ENCODE measurements around the gene SIRPB1. TPM values are rescaled to one million over a fixed set of nuclear protein-coding genes. Genes with fewer than 3 reads are reported as not detected.

SIRPB1 gene
- total RNA-seq: 1 to 10 TPM; 6.5 to 9.6 TPM

DNA sequence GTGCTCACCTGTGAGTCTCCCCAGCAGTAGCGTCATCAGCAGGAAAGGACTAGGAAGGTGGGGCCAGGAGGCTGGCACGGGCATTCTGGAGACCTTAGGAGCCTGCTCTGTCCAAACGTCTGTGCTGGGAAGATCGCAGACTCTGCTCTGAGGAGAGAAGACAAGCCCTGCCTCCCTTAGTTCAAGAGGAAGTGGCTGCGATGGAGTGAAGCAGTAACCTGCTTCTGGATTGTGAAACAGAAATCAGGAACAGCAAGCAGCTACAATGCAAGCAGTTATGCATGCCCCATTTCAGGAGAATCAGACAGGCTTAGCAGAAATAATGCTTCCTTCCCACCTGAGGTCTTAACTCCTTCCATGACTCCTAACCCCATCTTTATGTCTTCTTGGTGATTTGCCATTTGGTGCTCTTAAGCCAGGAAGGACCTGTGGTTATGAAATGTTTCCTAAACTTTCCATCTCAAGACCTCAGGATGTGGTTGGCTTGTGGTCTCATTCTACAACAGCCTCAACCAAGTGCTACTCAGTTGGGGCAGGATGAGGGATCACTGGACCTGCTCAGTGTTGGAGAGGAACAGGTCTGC is at the start of gene SIRPB1:
Gene SIRPB1, minus strand, starts transcription at position 149 of the 584 bp plus-strand sequence. Its CDS starts 65 bp downstream, at position 84.
- Mint-ChIP-seq H3K36me3 (peaks cover 52% of the 10 kb centered on the region), H3K4me1 (peaks cover 51% of the 10 kb centered on the region), H3K27me3 (no peaks in the 10 kb centered on the region), H3K27ac (peak within 1 kb of the TSS; percentile 76), H3K9me3 (peaks cover 5% of the 10 kb centered on the region), H3K4me3 (peak within 1 kb of the TSS; percentile 38)
- ATAC-seq (ENCODE audit: low read depth) (peak; percentile 71), DNase-seq (no peak)
- POLR2A ChIA-PET: interaction anchor here (0.7 to 1.4 kb wide), 2 partner anchors 10 to 57 kb away, joined by 3 to 4 read pairs; no protein-coding TSS in a partner anchor

DNA sequence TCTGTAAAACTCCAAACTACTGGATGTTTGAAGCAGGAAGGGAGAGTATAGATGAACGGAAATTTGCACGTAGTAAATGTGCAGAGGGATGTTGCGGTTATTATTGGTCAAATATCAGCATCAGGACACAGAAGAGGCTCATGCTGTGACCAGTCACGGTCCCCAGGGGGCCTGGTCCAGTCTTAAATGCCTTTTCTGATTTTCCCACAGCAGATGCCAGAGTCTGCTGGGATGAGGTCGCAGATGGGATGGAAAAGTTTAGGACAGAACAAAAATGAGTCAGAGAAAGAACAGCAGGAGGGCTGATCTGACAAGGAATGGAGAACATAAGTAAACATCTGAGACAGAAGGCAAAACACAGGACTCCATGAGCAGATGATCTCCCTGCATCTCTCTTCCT is 49.5 kb upstream of the SIRPB1 start:
- Mint-ChIP-seq H3K4me1 (peaks cover 79% of the 10 kb centered on the region), H3K27ac (peak overlapping the region; percentile 0), H3K27me3 (no peaks in the 10 kb centered on the region), H3K9me3 (no peaks in the 10 kb centered on the region), H3K4me3 (no peak overlapping the region), H3K36me3 (peaks cover 44% of the 10 kb centered on the region)
- ATAC-seq (ENCODE audit: low read depth) (no peak), DNase-seq (no peak)
- POLR2A ChIA-PET: interaction anchor here (1.3 to 1.5 kb wide), 2 partner anchors 14 to 16 kb away, joined by 4 to 6 read pairs; no protein-coding TSS in a partner anchor

DNA sequence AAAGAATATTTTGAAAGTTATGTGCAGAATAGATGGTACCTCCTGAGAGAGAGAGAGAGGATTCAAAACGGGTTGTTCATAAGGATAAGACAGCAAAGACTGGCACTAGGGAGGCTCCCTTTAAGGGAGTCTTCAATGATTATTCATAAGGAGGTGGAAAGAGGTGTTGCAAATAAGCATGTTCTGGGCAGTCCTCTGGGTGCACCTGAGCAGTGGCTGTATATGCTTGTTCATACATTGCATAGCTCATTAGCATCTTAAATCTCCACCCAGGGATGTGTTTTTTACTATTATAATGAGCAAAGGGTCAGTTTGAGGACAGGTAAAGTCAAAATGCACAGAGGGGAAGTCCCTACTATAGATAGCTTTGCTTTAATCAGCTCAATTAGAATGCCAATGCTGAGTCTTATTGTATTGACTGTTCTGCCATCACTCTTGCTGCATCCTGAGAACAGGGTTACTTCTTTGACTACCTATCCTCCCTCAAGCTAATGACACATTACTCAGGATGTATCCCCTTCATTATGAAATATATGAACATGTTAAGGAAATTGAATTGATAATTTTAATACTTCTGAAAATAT is 47.8 kb upstream of the SIRPB1 start:
- Mint-ChIP-seq H3K27me3 (no peaks in the 10 kb centered on the region), H3K4me1 (peaks cover 79% of the 10 kb centered on the region), H3K27ac (peak overlapping the region; percentile 74), H3K36me3 (peaks cover 49% of the 10 kb centered on the region), H3K9me3 (no peaks in the 10 kb centered on the region), H3K4me3 (peak overlapping the region; percentile 28)
- POLR2A ChIA-PET: interaction anchor here (1.9 to 3.6 kb wide), 3 partner anchors 9 to 17 kb away, joined by 6 to 21 read pairs (median 13); partner anchors contain the start of gene SIRPG
- ATAC-seq (ENCODE audit: low read depth) (no peak), DNase-seq (no peak)

DNA sequence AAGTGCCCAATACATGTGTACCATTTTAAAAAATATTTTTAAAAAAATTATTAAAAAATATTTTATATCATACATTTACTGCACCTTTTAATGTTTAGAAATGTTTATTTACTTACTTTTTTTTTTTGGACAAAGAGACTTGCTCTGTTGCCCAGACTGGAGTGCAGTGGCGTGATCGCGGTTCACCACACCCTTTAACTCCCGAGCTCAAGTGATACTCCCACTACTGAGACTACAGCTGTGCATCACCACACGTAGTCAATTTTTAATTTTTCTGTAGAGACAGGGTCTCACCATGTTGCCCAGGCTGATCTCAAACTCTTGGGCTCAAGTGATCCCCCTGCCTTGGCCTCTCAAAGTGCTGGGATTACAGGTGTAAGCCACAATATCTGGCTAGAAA is 47.0 kb upstream of the SIRPB1 start:
- peaks cover 46% of the 10 kb centered on the region for H3K36me3 Mint-ChIP-seq
- peaks cover 78% of the 10 kb centered on the region for H3K4me1 Mint-ChIP-seq
- peak overlapping the region; percentile 74 for H3K27ac Mint-ChIP-seq
- DNase-seq (no peak), ATAC-seq (ENCODE audit: low read depth) (no peak)
- POLR2A ChIA-PET: interaction anchor here (0.8 to 3.6 kb wide), 6 partner anchors 7 to 24 kb away, joined by 3 to 21 read pairs (median 10); partner anchors contain the start of gene SIRPG
- H3K27me3 Mint-ChIP-seq: no peaks in the 10 kb centered on the region
- no peak overlapping the region for H3K4me3 Mint-ChIP-seq
- H3K9me3 Mint-ChIP-seq: no peaks in the 10 kb centered on the region

DNA sequence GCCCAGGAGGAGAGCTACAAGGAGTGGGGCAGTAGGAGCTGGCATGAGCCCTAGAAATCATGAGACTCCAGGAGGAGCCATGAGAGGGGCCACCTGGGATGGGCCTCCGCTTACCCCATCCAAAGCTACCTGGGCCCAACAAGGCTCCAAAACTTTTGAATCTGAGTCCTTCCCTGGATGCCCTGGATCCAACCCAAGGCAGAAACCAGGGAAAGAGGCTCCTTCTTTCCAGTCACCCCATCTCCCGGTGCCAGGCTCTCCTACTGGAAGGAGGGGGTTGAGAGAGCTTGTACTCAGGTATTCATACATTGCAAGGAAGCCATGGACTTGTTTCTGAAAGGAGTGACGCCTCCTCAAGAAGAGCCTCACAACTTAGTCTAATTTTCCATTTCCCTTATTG is 45.5 kb upstream of the SIRPB1 start:
- Mint-ChIP-seq H3K4me1 (peaks cover 78% of the 10 kb centered on the region), H3K36me3 (peaks cover 38% of the 10 kb centered on the region), H3K27ac (peak overlapping the region; percentile 73), H3K27me3 (no peaks in the 10 kb centered on the region), H3K9me3 (no peaks in the 10 kb centered on the region), H3K4me3 (peak overlapping the region; percentile 71)
- ATAC-seq (ENCODE audit: low read depth): no peak
- POLR2A ChIA-PET: interaction anchor here (0.8 to 3.6 kb wide), 7 partner anchors 9 to 70 kb away, joined by 3 to 21 read pairs (median 13); partner anchors contain the start of gene SIRPG
- DNase-seq: no peak

DNA sequence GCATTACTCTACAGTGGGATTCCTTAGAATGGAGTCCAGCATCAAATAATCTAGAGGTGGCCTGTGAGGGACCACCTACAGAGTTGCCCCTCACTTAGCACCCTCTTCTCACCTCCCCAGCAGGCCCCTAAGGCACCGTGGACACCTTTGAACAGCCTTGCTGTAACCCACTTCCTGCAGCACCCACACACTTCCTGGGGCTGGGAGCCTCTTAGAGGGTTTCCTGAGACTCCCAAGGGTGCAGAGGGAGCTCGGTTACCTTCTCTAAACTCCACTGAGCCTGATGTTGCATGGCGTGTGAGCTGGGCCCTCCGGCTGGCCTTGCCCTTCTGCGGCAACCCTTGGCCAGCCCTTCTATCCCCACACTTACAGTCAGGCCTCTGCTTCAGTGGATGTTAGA is 45.1 kb upstream of the SIRPB1 start:
- no peaks in the 10 kb centered on the region for H3K9me3 Mint-ChIP-seq
- DNase-seq: peak; percentile 62
- peaks cover 77% of the 10 kb centered on the region for H3K4me1 Mint-ChIP-seq
- ATAC-seq (ENCODE audit: low read depth): peak; percentile 69
- peak overlapping the region; percentile 71 for H3K4me3 Mint-ChIP-seq
- H3K36me3 Mint-ChIP-seq: peaks cover 34% of the 10 kb centered on the region
- peak overlapping the region; percentile 73 for H3K27ac Mint-ChIP-seq
- POLR2A ChIA-PET: interaction anchor here (0.8 to 3.6 kb wide), 6 partner anchors 8 to 70 kb away, joined by 3 to 21 read pairs (median 12); partner anchors contain the start of gene SIRPG
- H3K27me3 Mint-ChIP-seq: no peaks in the 10 kb centered on the region

DNA sequence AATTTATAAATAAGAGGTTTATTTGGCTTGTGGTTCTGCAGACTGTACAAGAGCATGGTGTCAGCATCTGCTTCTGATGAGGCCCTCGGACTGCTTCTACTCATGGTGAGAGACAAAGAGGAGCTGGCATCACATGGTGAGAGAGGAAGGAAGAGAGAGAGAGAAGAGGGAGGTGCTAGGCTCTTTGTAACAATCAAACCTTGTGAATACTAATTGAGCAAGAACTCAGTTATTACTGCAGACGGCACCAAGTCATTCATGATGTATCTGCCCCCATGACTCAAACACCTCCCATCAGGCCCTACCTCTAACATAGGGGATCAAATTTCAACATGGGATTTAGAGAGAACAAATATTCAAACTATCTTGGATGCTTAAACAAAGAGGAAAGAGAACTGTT is 44.1 kb upstream of the SIRPB1 start:
- POLR2A ChIA-PET: interaction anchor here (1.0 to 3.0 kb wide), 4 partner anchors 10 to 21 kb away, joined by 3 to 18 read pairs (median 12); no protein-coding TSS in a partner anchor

DNA sequence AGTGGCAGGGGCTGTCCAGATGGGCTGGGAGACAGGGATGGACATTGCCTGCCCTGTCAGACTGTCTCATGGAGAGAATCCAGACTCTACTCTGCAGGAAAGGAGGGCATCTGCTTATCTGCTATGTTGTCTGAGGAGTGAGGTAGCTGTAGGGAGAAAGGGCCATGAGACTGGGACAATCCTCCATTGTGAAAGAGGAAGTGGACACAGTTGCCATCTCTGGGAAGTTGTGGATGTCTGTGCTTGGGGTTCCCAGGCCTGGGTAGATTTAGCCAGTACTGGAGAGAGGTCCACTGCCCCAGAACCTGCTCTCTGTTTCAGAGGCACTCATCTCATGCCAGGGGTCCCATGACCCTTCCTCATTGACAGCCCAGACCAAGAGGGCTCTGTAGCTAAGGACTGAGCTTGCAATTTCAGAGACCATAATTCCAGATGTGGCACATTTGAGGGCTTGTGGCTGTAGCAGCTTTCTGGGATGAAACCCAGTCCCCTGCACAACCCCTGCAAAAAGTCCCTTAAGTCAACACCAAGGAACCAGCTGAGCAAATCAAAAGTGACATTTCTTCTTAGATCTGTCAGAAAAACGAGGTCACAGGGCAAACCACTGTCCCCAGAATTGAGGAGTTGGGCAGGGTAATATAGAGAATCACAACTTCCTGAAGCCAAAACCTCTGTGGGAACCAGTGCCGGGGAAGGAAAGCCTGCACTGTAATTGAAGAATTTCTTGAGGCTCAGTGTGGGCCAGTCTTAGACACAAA is 41.9 kb upstream of the SIRPB1 start:
- Mint-ChIP-seq H3K36me3 (peaks cover 21% of the 10 kb centered on the region), H3K9me3 (no peaks in the 10 kb centered on the region), H3K27ac (peak overlapping the region; percentile 81), H3K4me1 (peaks cover 78% of the 10 kb centered on the region), H3K4me3 (peak overlapping the region; percentile 62), H3K27me3 (no peaks in the 10 kb centered on the region)
- DNase-seq (no peak), ATAC-seq (ENCODE audit: low read depth) (no peak)
- POLR2A ChIA-PET: interaction anchor here (1.0 to 1.7 kb wide), 3 partner anchors 13 to 35 kb away, joined by 3 to 6 read pairs (median 5); no protein-coding TSS in a partner anchor

More for the DNA sequence above, 44.1 kb upstream of the SIRPB1 start:
- H3K9me3 Mint-ChIP-seq: no peaks in the 10 kb centered on the region
- H3K4me3 Mint-ChIP-seq: peak overlapping the region; percentile 71
- peaks cover 25% of the 10 kb centered on the region for H3K36me3 Mint-ChIP-seq
- ATAC-seq (ENCODE audit: low read depth): peak; percentile 21
- no peaks in the 10 kb centered on the region for H3K27me3 Mint-ChIP-seq
- no peak for DNase-seq
- H3K27ac Mint-ChIP-seq: peak overlapping the region; percentile 73
- peaks cover 83% of the 10 kb centered on the region for H3K4me1 Mint-ChIP-seq

DNA sequence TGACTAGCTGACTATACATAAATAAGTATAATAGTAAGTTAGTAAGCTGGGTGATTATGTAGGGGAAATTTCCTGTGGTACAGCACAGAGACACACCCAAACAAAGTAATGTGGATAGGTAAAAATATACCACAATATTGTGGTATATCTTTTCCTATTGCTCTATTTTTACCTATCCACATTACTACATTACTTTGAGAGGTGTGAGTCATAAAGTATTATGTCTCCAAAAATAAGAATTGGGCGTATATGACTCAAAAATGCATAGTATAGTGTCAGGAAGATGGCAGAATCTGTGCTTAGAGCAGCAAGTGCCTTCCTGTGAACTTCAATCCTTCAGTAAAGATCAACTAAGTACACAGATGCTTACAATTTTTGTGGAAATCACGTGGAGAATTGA is 40.4 kb upstream of the SIRPB1 start:
- DNase-seq (no peak), ATAC-seq (ENCODE audit: low read depth) (peak; percentile 23)
- H3K27me3 Mint-ChIP-seq: no peaks in the 10 kb centered on the region
- H3K36me3 Mint-ChIP-seq: peaks cover 27% of the 10 kb centered on the region
- peaks cover 79% of the 10 kb centered on the region for H3K4me1 Mint-ChIP-seq
- H3K9me3 Mint-ChIP-seq: no peaks in the 10 kb centered on the region
- peak overlapping the region; percentile 86 for H3K27ac Mint-ChIP-seq
- H3K4me3 Mint-ChIP-seq: peak overlapping the region; percentile 50
- POLR2A ChIA-PET: interaction anchor here (1.2 to 2.2 kb wide), 4 partner anchors 10 to 71 kb away, joined by 3 to 7 read pairs (median 6); no protein-coding TSS in a partner anchor

DNA sequence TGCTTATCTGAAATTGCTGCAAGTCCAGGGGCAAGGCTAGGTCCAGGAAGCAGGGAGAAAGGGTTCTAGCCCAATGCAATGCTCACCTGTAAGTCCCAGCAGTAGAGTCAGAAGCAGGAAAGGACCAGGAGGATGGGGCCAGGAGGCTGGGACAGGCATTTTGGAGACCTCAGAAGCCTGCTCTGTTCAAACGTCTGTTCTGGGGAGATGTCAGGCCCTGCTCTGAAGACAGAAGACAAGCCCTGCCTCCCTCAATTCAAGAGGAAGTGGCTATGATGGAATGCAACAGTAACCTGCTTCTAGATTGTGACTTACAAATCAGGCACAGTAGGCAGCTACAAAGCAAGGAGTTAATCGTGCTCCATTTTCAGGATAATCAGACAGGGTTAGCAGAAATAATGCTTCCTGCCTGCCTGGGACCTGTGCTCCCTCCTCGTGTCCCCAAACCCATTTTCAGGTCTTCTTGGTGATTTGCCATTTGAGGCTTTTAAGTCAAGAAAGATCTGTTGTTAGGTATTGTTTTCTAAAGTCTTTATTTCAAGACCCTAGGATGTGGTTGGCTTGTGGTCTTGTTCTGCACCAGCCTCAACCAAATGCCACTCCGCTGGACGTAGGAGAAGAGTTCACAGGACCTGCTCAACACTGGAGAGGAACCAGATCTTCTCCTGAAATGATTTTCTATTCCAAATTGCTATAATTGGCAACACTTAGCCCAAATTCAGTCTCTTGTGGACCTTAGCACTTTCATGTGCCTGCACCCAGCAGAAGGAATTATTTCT is 37.9 kb upstream of the SIRPB1 start, which contains the start of gene SIRPG:
Gene SIRPG, minus strand, starts transcription at position 224 of the 779 bp plus-strand sequence. Its CDS starts 65 bp downstream, at position 159.
- POLR2A ChIA-PET: interaction anchor here (0.7 to 5.2 kb wide), 7 partner anchors 9 to 39 kb away, joined by 3 to 36 read pairs (median 6); no protein-coding TSS in a partner anchor
- H3K4me3 Mint-ChIP-seq: peak within 1 kb of the TSS; percentile 91
- peaks cover 4% of the 10 kb centered on the region for H3K9me3 Mint-ChIP-seq
- H3K27me3 Mint-ChIP-seq: no peaks in the 10 kb centered on the region
- H3K4me1 Mint-ChIP-seq: peaks cover 75% of the 10 kb centered on the region
- H3K36me3 Mint-ChIP-seq: peaks cover 49% of the 10 kb centered on the region
- DNase-seq (peak; percentile 61), ATAC-seq (ENCODE audit: low read depth) (peak; percentile 79)
- H3K27ac Mint-ChIP-seq: peak within 1 kb of the TSS; percentile 97

DNA sequence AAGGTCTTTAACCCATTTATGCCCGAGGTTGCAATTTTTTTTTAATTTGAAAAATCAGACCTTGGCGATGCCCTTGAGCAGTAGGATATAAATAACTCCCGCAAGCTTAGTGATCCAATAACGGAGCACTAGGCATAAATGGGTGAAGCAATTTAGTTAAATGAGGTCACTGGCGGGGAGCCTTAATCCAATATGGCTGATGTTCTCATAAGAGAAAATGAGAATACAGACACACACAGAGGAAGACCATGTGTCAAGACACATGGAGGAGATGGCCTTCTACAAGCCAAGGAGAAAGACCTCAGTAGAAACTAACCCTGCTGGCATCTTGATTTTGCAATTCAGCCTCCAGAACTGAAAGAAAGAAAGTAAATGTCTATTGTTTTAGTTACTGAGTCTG is 37.0 kb upstream of the SIRPB1 start:
- Mint-ChIP-seq H3K36me3 (peaks cover 51% of the 10 kb centered on the region), H3K27ac (peak overlapping the region; percentile 97), H3K9me3 (peaks cover 4% of the 10 kb centered on the region), H3K27me3 (no peaks in the 10 kb centered on the region), H3K4me3 (peak overlapping the region; percentile 91), H3K4me1 (peaks cover 73% of the 10 kb centered on the region)
- peak; percentile 19 for ATAC-seq (ENCODE audit: low read depth)
- POLR2A ChIA-PET: interaction anchor here (0.6 to 5.2 kb wide), 9 partner anchors 10 to 78 kb away, joined by 3 to 36 read pairs (median 6); no protein-coding TSS in a partner anchor
- no peak for DNase-seq

DNA sequence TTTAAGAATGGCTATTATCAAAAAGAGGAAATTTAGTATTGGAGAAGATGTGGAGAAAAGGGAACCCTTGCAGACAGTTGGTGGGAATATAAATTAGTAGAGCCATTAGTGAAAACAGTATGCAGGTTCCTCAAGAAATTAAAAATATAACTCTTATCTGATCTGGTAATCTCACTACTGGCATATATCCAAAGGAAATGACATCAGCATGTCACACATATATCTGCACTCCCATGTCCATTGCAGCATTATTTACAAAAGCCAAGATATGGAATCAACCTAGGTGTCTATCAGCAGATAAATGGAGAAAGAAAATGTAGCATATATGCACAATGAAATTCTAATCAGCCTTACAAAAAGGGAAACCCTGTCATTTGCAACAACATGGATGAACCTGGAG is 35.2 kb upstream of the SIRPB1 start:
- Mint-ChIP-seq H3K27me3 (no peaks in the 10 kb centered on the region), H3K4me1 (peaks cover 75% of the 10 kb centered on the region), H3K27ac (peak overlapping the region; percentile 85), H3K9me3 (peaks cover 7% of the 10 kb centered on the region), H3K4me3 (peak overlapping the region; percentile 78), H3K36me3 (peaks cover 58% of the 10 kb centered on the region)
- ATAC-seq (ENCODE audit: low read depth) (no peak), DNase-seq (no peak)
- POLR2A ChIA-PET: interaction anchor here (1.9 to 5.2 kb wide), 4 partner anchors 11 to 30 kb away, joined by 6 to 36 read pairs (median 18); no protein-coding TSS in a partner anchor

Data from activated naive CD8-positive, alpha-beta T cell treated with anti-CD3 and anti-CD28 coated beads, Interleukin-2, amount 10 ng/mL, durations not matched to agents 7 days and 5 days (primary cell).